HEK293 (cell line): Measurements from ENCODE around the gene PFN1.

Source experiments
- KLF8 ChIP-seq: fragments of 450-650 bp; formaldehyde crosslinking; IDR thresholded peaks from 2 replicates; pipeline ENCODE4 v1.5.1; 2016; ENCODE audit warnings: missing biosample characterization, missing genetic modification characterization
- KLF9 ChIP-seq: fragments of 450-650 bp; formaldehyde crosslinking; IDR thresholded peaks from 2 replicates; pipeline ENCODE4 v1.5.1; 2016; ENCODE audit warnings: missing biosample characterization, missing genetic modification characterization, low read depth
- MYNN ChIP-seq: fragments of 450-650 bp; formaldehyde crosslinking; IDR thresholded peaks from 2 replicates; pipeline ENCODE4 v1.5.1; 2016; ENCODE audit warnings: missing biosample characterization, missing genetic modification characterization, borderline replicate concordance
- MZF1 ChIP-seq: fragments of 450-650 bp; formaldehyde crosslinking; IDR thresholded peaks from 2 replicates; pipeline ENCODE4 v1.5.1; 2017; ENCODE audit warnings: missing biosample characterization, missing genetic modification characterization, borderline replicate concordance
- ZNF138 ChIP-seq: fragments of 450-650 bp; formaldehyde crosslinking; IDR thresholded peaks from 2 replicates; pipeline ENCODE4 v1.5.1; 2016; ENCODE audit warnings: missing biosample characterization, missing genetic modification characterization, borderline replicate concordance
- ZNF155 ChIP-seq: fragments of 450-650 bp; formaldehyde crosslinking; IDR thresholded peaks from 2 replicates; pipeline ENCODE4 v1.5.1; 2016; ENCODE audit warnings: missing biosample characterization, missing genetic modification characterization
- ZNF175 ChIP-seq: fragments of 450-650 bp; formaldehyde crosslinking; IDR thresholded peaks from 2 replicates; pipeline ENCODE4 v1.5.1; 2016; ENCODE audit warnings: missing biosample characterization, missing genetic modification characterization
- ZNF211 ChIP-seq: fragments of 450-650 bp; formaldehyde crosslinking; IDR thresholded peaks from 2 replicates; pipeline ENCODE4 v1.5.1; 2016; ENCODE audit warnings: low read depth, missing biosample characterization, missing genetic modification characterization
- ZNF239 ChIP-seq: fragments of 450-650 bp; formaldehyde crosslinking; IDR thresholded peaks from 2 replicates; pipeline ENCODE4 v1.5.1; 2016; ENCODE audit warnings: missing biosample characterization, missing genetic modification characterization
- ZNF302 ChIP-seq: fragments of 450-650 bp; formaldehyde crosslinking; IDR thresholded peaks from 2 replicates; pipeline ENCODE4 v1.5.1; 2016; ENCODE audit warnings: missing biosample characterization, missing genetic modification characterization, low read depth
- ZNF335 ChIP-seq: fragments of 450-650 bp; formaldehyde crosslinking; conservative IDR thresholded peaks from 2 replicates; pipeline ENCODE4 v1.5.1; 2016; ENCODE audit warnings: missing biosample characterization, missing genetic modification characterization
- ZNF354C ChIP-seq: fragments of 450-650 bp; formaldehyde crosslinking; IDR thresholded peaks from 2 replicates; pipeline ENCODE4 v1.5.1; 2016; ENCODE audit warnings: missing biosample characterization, missing genetic modification characterization, low read depth, borderline replicate concordance
- ZNF544 ChIP-seq: fragments of 450-650 bp; formaldehyde crosslinking; IDR thresholded peaks from 2 replicates; pipeline ENCODE4 v1.5.0; 2017; ENCODE audit warnings: missing biosample characterization, missing genetic modification characterization
- ZNF558 ChIP-seq: fragments of 450-650 bp; formaldehyde crosslinking; IDR thresholded peaks from 2 replicates; pipeline ENCODE4 v1.5.1; 2016; ENCODE audit warnings: missing biosample characterization, missing genetic modification characterization
- ZNF571 ChIP-seq: fragments of 450-650 bp; formaldehyde crosslinking; IDR thresholded peaks from 2 replicates; pipeline ENCODE4 v1.5.0; 2017; ENCODE audit warnings: missing biosample characterization, missing genetic modification characterization
- ZNF600 ChIP-seq: fragments of 450-650 bp; formaldehyde crosslinking; IDR thresholded peaks from 2 replicates; pipeline ENCODE4 v1.5.1; 2016; ENCODE audit warnings: missing biosample characterization, missing genetic modification characterization
- ZNF670 ChIP-seq: fragments of 450-650 bp; formaldehyde crosslinking; IDR thresholded peaks from 2 replicates; pipeline ENCODE4 v1.5.1; 2016; ENCODE audit warnings: missing biosample characterization, missing genetic modification characterization, low read depth
- ZNF677 ChIP-seq: fragments of 450-650 bp; IDR thresholded peaks from 2 replicates; pipeline ENCODE4 v1.5.0; 2018; ENCODE audit warnings: missing biosample characterization, mild to moderate bottlenecking, missing genetic modification characterization, moderate library complexity
- ZXDB ChIP-seq: fragments of 450-650 bp; formaldehyde crosslinking; IDR thresholded peaks from 2 replicates; pipeline ENCODE4 v1.5.1; 2016; ENCODE audit warnings: missing biosample characterization, missing genetic modification characterization
- TF ChIP-seq, protein P1 (sequence below): fragments of 450-650 bp; formaldehyde crosslinking; IDR thresholded peaks from 2 replicates; pipeline ENCODE4 v1.5.1; 2016; ENCODE audit warnings: missing biosample characterization, missing genetic modification characterization
- TF ChIP-seq, protein P2 (sequence below): fragments of 450-650 bp; formaldehyde crosslinking; IDR thresholded peaks from 2 replicates; pipeline ENCODE4 v1.5.1; 2017; ENCODE audit warnings: missing biosample characterization, missing genetic modification characterization
- TF ChIP-seq, protein P3 (sequence below): fragments of 450-650 bp; formaldehyde crosslinking; IDR thresholded peaks from 2 replicates; pipeline ENCODE4 v1.5.1; 2016; ENCODE audit warnings: missing biosample characterization, missing genetic modification characterization, borderline replicate concordance
- TF ChIP-seq, protein P4 (sequence below): fragments of 450-650 bp; formaldehyde crosslinking; IDR thresholded peaks from 2 replicates; pipeline ENCODE4 v1.5.1; 2017; ENCODE audit warnings: missing biosample characterization, missing genetic modification characterization
- TF ChIP-seq, protein P5 (sequence below): fragments of 450-650 bp; formaldehyde crosslinking; IDR thresholded peaks from 2 replicates; pipeline ENCODE4 v1.5.0; 2017; ENCODE audit warnings: missing biosample characterization, missing genetic modification characterization, borderline replicate concordance
- TF ChIP-seq, protein P6 (sequence below): fragments of 450-650 bp; formaldehyde crosslinking; IDR thresholded peaks from 2 replicates; pipeline ENCODE4 v1.5.1; 2016; ENCODE audit warnings: missing biosample characterization, missing genetic modification characterization

The PFN1 gene

DNA sequence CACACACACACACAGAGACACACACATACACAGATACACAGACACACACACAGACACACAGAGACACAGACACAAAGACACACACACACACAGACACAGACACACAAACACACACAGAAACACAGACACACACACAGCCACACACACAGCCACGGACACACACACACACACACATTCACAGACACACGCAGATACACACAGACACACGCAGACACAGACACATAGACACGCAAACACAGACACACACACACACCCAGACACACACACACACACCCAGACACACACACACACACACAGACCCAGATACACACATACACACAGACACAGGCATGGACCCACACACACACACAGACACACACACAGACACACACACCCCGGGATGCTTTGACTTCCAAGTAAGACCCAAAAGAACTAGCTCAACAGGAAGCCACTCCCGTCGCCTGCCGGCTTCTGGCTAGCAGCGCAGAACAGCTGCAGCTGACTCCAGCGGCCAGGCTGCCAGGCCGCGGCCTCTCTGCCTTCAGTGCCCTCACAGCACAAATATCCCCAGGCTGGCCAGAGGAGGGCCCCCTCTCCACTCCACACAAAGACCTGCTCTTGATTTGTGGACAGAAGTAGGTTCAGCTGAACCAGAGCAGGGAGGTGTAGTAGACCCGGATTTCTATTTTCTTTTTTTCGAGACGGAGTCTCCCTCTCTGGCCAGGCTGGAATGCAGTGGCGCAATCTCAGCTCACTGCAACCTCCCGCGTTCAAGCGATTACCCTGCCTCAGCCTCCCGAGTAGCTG is 39.4 kb downstream of the PFN1 start (continued):
- TF ChIP-seq MYNN: no peak
- TF ChIP-seq ZNF558 (tag by site-specific recombination): no peak
- TF ChIP-seq ZNF571 (tag by site-specific recombination): no peak
- no peak for TF ChIP-seq ZNF138 (tag by site-specific recombination)
- TF ChIP-seq ZNF600 (tag by site-specific recombination): peak; percentile 73; the same call in 1 of the 2 replicates
- no peak for TF ChIP-seq ZNF670
- no peak for TF ChIP-seq ZNF354C (tag by site-specific recombination)
- TF ChIP-seq, protein P1, sequence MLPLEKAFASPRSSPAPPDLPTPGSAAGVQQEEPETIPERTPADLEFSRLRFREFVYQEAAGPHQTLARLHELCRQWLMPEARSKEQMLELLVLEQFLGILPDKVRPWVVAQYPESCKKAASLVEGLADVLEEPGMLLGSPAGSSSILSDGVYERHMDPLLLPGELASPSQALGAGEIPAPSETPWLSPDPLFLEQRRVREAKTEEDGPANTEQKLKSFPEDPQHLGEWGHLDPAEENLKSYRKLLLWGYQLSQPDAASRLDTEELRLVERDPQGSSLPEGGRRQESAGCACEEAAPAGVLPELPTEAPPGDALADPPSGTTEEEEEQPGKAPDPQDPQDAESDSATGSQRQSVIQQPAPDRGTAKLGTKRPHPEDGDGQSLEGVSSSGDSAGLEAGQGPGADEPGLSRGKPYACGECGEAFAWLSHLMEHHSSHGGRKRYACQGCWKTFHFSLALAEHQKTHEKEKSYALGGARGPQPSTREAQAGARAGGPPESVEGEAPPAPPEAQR (tag by site-specific recombination): no peak
- no peak for TF ChIP-seq ZNF544 (tag by site-specific recombination)
- TF ChIP-seq ZXDB: no peak
- TF ChIP-seq, protein P2, sequence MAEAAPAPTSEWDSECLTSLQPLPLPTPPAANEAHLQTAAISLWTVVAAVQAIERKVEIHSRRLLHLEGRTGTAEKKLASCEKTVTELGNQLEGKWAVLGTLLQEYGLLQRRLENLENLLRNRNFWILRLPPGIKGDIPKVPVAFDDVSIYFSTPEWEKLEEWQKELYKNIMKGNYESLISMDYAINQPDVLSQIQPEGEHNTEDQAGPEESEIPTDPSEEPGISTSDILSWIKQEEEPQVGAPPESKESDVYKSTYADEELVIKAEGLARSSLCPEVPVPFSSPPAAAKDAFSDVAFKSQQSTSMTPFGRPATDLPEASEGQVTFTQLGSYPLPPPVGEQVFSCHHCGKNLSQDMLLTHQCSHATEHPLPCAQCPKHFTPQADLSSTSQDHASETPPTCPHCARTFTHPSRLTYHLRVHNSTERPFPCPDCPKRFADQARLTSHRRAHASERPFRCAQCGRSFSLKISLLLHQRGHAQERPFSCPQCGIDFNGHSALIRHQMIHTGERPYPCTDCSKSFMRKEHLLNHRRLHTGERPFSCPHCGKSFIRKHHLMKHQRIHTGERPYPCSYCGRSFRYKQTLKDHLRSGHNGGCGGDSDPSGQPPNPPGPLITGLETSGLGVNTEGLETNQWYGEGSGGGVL (tag by site-specific recombination): no peak
- no peak for TF ChIP-seq ZNF302 (tag by site-specific recombination)
- TF ChIP-seq ZNF677: no peak
- TF ChIP-seq, protein P3, sequence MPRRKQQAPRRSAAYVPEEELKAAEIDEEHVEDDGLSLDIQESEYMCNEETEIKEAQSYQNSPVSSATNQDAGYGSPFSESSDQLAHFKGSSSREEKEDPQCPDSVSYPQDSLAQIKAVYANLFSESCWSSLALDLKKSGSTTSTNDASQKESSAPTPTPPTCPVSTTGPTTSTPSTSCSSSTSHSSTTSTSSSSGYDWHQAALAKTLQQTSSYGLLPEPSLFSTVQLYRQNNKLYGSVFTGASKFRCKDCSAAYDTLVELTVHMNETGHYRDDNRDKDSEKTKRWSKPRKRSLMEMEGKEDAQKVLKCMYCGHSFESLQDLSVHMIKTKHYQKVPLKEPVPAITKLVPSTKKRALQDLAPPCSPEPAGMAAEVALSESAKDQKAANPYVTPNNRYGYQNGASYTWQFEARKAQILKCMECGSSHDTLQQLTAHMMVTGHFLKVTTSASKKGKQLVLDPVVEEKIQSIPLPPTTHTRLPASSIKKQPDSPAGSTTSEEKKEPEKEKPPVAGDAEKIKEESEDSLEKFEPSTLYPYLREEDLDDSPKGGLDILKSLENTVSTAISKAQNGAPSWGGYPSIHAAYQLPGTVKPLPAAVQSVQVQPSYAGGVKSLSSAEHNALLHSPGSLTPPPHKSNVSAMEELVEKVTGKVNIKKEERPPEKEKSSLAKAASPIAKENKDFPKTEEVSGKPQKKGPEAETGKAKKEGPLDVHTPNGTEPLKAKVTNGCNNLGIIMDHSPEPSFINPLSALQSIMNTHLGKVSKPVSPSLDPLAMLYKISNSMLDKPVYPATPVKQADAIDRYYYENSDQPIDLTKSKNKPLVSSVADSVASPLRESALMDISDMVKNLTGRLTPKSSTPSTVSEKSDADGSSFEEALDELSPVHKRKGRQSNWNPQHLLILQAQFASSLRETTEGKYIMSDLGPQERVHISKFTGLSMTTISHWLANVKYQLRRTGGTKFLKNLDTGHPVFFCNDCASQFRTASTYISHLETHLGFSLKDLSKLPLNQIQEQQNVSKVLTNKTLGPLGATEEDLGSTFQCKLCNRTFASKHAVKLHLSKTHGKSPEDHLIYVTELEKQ (tag by site-specific recombination): no peak
- TF ChIP-seq KLF8 (tag by site-specific recombination): no peak
- no peak for TF ChIP-seq KLF9 (tag by site-specific recombination)
- TF ChIP-seq, protein P4, sequence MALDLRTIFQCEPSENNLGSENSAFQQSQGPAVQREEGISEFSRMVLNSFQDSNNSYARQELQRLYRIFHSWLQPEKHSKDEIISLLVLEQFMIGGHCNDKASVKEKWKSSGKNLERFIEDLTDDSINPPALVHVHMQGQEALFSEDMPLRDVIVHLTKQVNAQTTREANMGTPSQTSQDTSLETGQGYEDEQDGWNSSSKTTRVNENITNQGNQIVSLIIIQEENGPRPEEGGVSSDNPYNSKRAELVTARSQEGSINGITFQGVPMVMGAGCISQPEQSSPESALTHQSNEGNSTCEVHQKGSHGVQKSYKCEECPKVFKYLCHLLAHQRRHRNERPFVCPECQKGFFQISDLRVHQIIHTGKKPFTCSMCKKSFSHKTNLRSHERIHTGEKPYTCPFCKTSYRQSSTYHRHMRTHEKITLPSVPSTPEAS (tag by site-specific recombination): peak; percentile 98
- TF ChIP-seq, protein P5, sequence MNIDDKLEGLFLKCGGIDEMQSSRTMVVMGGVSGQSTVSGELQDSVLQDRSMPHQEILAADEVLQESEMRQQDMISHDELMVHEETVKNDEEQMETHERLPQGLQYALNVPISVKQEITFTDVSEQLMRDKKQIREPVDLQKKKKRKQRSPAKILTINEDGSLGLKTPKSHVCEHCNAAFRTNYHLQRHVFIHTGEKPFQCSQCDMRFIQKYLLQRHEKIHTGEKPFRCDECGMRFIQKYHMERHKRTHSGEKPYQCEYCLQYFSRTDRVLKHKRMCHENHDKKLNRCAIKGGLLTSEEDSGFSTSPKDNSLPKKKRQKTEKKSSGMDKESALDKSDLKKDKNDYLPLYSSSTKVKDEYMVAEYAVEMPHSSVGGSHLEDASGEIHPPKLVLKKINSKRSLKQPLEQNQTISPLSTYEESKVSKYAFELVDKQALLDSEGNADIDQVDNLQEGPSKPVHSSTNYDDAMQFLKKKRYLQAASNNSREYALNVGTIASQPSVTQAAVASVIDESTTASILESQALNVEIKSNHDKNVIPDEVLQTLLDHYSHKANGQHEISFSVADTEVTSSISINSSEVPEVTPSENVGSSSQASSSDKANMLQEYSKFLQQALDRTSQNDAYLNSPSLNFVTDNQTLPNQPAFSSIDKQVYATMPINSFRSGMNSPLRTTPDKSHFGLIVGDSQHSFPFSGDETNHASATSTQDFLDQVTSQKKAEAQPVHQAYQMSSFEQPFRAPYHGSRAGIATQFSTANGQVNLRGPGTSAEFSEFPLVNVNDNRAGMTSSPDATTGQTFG (tag by site-specific recombination): no peak
- TF ChIP-seq ZNF239 (tag by site-specific recombination): peak; percentile 45; the same call in 1 of the 2 replicates
- TF ChIP-seq ZNF335: peak; percentile 55
- TF ChIP-seq ZNF175 (tag by site-specific recombination): no peak
- TF ChIP-seq ZNF155 (tag by site-specific recombination): no peak
- no peak for TF ChIP-seq MZF1
- TF ChIP-seq, protein P6, sequence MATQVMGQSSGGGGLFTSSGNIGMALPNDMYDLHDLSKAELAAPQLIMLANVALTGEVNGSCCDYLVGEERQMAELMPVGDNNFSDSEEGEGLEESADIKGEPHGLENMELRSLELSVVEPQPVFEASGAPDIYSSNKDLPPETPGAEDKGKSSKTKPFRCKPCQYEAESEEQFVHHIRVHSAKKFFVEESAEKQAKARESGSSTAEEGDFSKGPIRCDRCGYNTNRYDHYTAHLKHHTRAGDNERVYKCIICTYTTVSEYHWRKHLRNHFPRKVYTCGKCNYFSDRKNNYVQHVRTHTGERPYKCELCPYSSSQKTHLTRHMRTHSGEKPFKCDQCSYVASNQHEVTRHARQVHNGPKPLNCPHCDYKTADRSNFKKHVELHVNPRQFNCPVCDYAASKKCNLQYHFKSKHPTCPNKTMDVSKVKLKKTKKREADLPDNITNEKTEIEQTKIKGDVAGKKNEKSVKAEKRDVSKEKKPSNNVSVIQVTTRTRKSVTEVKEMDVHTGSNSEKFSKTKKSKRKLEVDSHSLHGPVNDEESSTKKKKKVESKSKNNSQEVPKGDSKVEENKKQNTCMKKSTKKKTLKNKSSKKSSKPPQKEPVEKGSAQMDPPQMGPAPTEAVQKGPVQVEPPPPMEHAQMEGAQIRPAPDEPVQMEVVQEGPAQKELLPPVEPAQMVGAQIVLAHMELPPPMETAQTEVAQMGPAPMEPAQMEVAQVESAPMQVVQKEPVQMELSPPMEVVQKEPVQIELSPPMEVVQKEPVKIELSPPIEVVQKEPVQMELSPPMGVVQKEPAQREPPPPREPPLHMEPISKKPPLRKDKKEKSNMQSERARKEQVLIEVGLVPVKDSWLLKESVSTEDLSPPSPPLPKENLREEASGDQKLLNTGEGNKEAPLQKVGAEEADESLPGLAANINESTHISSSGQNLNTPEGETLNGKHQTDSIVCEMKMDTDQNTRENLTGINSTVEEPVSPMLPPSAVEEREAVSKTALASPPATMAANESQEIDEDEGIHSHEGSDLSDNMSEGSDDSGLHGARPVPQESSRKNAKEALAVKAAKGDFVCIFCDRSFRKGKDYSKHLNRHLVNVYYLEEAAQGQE: no peak
- no peak for TF ChIP-seq ZNF211 (tag by site-specific recombination)
